SKM-1 treated with dmso at 0.1 percent for 144 hours (cell line): ENCODE results near the gene TCEAL2.
A peak's percentile ranks its signal among the peaks of the same experiment; 100 is the strongest.
"Not testable (repeated sequence)": the region's sequence is repeated elsewhere in the genome, so short reads cannot be mapped to it uniquely, and the experiment has no call there.

Source experiments
- DNase-seq: peaks from one replicate; lab custom pipeline; 2025; ENCODE audit not compliant: unreplicated experiment; lab: John Stamatoyannopoulos, UW

TCEAL2 gene

DNA sequence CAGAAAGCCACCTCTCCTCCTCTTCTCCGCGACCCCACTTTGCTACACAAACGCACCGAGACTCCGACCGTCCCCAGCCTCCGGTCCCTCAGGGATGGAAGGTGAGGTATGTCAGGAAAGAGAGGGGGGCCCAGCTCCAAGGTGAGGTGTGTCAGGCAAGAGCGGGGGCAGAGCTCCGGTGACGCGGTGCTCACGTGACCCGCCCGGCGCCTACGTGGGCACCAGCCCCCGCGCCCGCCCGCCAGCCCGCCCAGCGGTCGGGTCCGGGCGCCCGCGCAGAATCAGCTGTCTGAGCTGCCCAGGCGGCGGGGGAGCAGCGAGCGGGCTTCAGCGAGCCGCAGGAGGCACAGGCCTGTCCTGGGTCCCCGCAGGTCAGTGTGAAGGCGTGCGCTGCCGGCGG, at the start of gene TCEAL2:
TSS of gene TCEAL2 (plus strand) at position 244 of the 400 bp plus-strand sequence. CDS start 1,152 bp downstream, outside the sequence.
- not testable (repeated sequence) for DNase-seq

DNA sequence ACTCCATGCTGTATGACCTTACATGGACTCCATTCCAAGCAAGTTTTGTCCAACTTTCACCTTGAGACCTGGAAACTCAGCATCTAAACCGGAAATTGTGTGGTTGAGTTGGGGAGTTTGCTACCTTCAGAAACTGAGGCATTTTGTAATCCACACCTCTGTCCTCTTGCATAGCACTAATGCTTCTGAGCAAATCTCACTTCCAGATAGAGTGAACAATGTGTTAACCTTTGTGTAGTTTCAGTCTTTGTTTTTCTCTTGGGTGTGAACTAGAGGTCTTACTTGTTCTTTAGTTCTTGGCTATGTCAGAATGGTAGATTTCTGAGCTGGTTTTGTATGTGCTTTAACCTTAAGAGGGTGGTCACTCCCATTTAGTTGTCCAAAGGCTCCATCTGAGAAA, 48.1 kb upstream of the TCEAL2 start:
- DNase-seq = no peak

DNA sequence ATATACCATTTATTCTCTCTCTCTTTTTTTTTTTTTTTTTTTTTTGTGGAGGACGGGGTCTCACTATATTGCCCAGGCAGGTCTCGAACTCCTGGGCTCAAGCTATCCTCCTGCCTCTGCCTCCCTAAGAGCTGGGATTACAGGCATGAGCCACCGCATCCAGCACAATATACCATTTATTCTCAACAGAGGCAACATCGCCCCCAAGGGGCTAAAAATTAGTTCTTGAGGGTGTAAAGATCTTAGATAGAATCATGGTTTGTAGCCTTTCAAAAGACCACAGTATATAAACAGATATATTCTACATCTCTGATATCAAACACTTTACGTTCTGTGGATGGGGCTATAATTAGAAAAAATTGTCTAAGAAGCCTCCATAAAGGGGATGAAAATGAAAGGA, 39.8 kb upstream of the TCEAL2 start:
- no peak for DNase-seq

DNA sequence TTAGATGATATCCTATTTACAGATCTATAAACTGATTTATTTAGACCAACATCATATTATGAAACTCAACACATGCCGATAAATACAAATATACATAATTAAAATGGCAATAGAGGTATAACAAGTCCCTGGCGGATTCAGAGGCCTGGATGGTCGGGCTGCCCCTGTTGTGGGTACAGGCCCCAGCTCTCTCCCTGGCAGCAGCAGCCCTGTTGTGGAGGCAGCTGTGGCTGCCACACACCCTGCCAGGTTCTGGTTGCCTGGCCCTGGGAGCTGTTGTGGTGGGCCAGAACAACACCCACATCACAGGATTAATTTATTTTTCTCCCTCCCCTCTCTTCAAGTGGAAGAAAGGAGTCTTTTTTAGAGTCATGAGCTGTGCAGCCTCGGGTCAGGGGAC, 12.1 kb upstream of the TCEAL2 start:
- DNase-seq = no peak

DNA sequence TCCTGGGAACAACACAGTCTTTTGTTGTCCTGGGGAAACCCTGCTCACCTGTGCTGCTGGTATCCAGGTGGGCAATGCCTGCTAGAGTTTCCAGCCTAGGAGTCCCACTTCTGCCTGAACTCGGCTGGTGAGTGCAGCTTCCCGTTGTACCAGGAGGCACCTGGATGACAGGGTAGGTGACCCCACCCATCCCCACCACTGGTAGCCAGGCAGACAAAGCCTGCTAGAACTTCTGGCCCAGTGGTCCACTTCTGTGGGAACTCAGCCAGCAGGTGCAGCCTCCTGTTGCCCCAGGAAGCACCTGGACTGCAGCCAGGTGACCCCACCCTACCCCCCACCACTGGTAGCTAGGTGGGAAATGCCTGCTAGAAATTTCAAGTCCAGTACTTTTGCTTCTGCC, 9.7 kb upstream of the TCEAL2 start:
- DNase-seq = no peak

DNA sequence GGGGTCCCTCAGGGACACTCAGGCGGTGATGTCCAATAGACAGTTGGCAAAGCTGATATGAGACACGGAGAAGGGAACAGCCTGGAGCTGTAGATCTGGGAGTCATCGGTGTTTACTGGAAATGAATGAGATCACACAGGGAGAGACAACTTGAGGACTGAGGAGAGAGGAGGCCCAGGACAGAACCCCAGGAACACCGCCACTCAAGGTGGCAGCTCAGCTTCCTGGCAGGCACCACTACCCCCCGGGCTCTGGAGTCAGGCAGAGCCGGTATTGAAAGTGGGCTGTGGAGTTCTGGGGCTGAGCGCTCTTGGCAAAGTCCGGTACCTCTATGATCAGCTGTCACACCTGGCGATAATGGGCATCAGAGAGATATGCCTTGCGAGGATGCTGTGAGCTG, 465 bp upstream of the TCEAL2 start:
- DNase-seq = not testable (repeated sequence)

DNA sequence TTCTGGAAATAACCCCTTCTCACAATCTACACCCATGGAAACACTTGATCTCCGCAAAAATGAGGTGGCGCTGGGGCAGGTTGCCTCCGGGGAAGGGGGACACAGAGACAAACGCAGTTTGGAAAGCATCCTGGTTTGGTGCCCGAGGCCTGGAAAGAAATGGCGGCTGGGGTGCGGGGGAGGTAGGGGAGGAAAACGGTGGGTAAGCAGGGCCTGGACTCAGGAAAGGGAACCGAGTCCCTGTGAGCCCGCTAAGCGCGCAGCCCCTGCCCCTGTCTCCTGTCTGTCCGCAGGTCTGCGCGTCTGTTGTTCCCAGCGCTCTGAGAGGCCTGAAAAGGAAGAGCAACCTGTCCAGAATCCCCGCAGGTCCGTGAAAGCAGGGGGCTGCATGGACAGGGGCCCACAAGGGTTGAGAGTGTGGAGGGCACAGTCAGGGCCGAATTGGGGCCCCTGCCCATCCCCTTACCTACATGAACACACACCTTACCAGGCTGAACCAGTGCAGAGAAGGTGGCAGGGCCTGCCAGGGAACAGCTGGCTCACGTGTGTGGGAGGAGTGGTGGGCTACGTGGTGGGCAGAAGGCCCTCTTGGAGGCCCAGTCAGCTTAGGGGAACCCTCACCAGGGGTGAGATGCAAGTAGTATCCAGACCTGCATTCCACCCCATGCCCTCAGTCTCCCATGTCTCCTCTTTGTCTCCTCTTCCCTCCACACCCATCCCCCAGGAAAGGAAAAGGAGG, 770 bp downstream of the TCEAL2 start:
- DNase-seq = not testable (repeated sequence)

DNA sequence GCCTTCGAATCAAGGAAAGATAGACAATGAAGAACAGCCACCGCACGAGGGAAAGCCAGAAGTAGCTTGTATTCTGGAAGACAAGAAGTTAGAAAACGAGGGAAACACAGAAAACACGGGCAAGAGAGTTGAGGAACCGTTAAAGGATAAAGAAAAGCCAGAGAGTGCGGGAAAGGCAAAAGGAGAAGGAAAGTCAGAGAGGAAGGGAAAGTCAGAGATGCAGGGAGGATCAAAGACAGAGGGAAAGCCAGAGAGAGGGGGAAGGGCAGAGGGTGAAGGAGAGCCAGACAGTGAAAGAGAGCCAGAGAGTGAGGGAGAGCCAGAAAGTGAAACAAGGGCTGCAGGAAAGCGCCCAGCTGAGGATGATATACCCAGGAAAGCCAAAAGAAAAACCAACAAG, 1.4 kb downstream of the TCEAL2 start:
- DNase-seq = no peak

DNA sequence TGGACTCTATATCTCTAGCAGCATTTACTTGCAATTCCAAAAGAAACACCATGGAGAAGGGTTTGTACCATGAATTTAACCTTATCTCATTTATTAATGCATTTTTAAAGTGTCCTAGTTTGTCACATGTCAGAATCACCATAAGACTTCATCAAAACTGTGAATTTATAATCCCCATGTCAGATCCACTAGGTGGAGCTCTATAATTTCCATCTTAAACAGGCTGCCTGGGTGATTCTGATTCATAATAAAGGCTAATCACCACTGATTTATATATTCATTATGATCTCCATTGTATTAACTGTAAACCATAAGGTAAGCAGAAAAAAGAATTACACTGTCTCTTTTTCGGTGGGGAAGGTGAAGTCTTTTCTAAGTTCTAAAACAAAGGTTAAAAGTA, 4.0 kb downstream of the TCEAL2 start:
- DNase-seq = no peak

DNA sequence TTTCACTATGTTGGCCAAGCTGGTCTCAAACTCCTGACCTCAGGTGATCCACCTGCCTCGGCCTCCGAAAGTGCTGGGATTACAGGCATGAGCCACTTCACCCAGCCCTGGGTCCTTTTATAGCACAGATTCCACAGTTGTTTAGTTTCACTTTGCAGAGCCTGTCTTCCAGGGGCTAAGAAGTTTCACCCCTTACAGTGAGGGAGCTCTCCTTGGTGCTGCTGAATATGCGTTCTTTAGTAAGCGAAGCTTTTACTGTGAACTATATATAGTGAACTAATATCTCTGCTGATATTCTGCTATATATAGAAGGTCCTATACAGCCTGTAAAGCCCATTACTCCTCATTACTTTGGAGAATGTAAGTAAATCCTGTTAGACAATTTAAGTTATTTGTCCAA, 12.6 kb downstream of the TCEAL2 start:
- DNase-seq = no peak

DNA sequence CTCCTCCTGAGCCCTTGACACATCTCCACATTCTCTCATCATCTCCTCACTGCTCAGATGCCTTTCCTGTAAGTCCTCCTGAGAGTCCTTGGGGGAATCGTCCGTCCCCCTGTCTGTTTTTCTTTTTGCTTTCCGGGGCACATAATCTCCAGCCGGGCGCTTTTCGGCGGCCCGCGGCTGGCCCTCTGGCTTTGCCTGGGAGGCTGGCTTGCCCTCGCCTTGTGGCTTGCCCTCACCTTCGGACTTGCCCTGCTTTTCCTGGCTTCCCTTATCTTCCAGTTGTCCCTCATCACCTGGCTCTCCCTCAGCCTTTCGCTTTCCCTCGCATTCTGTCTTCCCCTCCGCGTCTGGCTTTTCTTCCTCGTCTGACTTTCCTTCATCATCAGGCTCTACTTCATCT, 15.4 kb downstream of the TCEAL2 start:
- not testable (repeated sequence) for DNase-seq

DNA sequence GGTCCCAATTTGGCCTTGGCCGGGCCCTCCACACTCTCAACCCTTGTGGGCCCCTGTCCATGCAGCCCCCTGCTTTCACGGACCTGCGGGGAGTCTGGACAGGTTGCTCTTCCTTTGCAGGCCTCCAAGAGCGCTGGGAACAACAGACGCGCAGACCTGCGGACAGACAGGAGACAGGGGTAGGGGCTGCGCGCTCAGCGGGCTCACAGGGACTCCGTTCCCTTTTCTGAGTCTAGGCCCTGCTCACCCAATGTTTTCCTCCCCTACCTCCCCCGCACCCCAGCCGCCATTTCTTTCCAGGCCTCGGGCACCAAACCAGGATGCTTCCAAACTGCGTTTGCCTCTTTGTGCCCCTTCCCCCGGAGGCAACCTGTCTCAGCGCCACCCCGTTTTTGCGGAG, 16.2 kb downstream of the TCEAL2 start:
- DNase-seq = not testable (repeated sequence)

DNA sequence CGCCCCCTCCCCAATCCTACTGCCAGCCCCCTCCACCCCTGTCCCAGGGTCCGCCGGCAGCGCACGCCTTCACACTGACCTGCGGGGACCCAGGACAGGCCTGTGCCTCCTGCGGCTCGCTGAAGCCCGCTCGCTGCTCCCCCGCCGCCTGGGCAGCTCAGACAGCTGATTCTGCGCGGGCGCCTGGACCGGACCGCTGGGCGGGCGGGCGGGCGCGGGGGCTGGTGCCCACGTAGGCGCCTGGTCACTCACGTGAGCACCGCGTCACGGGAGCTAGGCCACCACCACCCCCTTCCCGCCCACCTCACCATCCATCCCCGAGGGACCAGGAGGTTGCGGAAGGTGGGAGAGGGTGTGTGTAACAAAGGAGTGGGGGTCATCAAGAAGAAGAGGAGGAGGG, 16.8 kb downstream of the TCEAL2 start, which contains the start of gene TCEAL6:
TSS of gene TCEAL6 (minus strand) at position 208 of the 400 bp plus-strand sequence.
- DNase-seq = not testable (repeated sequence)

DNA sequence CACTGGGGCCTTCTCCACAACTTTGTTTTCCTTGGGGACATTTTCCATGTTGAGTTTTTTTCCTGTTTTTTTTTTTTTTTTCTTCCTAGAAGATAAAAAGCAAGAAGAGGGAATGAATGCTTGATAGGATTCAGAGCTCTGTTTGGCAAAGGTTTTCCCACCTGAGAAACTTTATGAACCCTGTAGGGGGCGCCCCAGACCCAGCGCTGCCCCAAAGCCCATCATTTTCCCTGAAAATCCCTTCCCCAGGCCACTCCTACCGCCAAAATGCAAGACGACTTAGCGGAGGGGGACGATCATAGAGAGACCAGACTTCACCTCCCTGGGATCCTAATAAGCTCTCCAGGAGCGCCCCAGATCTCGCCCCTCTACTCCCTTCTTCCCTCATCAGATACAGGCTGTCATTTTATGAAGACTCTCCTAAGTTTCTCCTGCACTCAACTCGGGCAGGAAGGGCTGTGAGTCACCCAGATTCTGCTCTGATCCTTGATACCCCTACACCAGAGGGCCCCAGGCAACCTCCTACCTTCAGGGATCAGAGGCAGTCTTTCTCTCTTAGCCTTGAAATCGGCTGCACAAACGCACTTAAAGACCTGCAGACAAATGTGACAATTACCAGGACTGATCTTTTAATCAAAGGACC, 28.9 kb downstream of the TCEAL2 start:
- no peak for DNase-seq

DNA sequence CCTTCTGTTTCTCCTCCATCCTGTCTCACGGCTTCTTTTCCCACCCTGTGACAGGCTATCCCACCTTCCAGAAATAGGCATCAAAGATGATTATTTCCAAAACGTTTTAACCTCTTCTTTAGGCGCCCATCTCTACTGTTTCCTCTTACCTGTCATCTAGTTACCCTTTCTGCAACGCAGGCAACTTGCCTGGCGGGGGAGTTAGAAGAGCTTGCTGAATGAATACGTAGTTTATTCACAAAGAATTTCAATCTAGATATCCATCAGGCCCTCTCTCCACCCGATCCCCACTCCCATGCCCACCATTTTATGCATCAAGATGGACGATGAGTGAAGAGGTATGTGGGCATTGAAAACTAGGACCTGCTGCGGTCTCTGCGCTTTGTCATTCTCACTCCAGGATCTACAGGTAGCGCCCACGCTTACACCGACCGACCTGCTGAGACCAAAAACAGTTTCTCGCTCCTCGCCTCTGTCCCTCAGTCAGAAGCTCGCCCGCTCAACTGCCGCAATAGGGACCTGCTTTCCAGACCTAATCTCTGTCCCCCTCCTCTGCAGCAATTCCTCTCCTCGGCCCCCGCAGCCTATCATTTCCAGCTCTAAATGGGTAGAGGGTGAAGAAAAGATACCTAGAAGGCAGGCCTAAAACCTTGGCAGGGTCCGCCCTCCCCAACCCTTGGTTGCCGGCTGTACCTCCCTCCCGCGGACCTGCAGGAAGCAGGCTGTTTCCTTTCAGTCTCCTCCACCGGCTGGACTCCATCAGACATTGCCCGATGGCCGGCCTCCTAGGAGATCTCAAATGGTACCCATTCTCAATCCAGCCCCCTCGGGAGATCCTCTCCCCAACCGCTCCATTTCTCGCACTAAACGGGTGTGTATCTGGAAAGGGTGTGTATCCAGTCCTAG, 29.7 kb downstream of the TCEAL2 start:
- DNase-seq = no peak

DNA sequence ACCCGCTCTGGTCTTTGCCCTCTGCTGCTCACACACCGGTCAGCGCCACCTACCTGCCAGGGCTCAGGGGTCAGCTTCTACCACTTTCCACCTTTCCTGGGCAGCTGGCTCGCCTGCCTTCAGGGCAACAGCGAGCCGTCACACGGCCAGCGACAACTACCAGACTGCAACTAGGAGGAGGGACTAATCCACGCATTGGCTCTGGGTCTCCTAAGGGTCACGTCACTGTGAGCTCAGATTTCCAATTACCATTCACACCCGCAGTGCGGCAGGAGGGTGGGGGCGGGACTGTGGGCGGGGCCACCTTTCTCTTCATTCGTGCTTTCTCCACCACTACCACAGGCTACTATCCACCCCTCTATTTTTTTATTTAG, 30.3 kb downstream of the TCEAL2 start, which contains the start of gene BEX5:
TSS of gene BEX5 (minus strand) at position 172 of the 374 bp plus-strand sequence. CDS start 1,712 bp downstream, outside the sequence.
- peak; percentile 39 for DNase-seq
